ENCODE measurements around the gene CDH19. TPM values are rescaled to one million over a fixed set of nuclear protein-coding genes. Genes with fewer than 3 reads are reported as not detected.

CDH19 gene
- total RNA-seq, 4 donors from 2014 or later = 1.3 to 9.5 (median 6.8) TPM

GRCh38 chr18:66553824-66554223 lies 50.1 kb downstream of the CDH19 start:
- no peak for DNase-seq (ENCODE audit: low spot score in 2 of 2)
- intact Hi-C loops (cut with DNase I; ENCODE audit: low total_unique reads) = no loop called here
- no peak overlapping the region for H3K4me3 ChIP-seq (ENCODE audit: low read depth, poor library complexity, severe bottlenecking)
- 66 to 75% methylated on average over 1 of the region's 1 CpG for WGBS, 2 donors
- TF ChIP-seq POLR2A (IDR thresholded peaks at IDR 0.05) (no peak), CTCF (IDR thresholded peaks at IDR 0.05) (no peak)

GRCh38 chr18:66550366-66550765 lies 53.5 kb downstream of the CDH19 start:
- H3K4me3 ChIP-seq (ENCODE audit: low read depth, poor library complexity, severe bottlenecking) = no peak overlapping the region
- 86 to 89% methylated on average over 3 of the region's 3 CpGs for WGBS, 2 donors
- no peak for TF ChIP-seq CTCF (IDR thresholded peaks at IDR 0.05)
- no peak for TF ChIP-seq POLR2A (IDR thresholded peaks at IDR 0.05)
- intact Hi-C loops (cut with DNase I; ENCODE audit: low total_unique reads) = no loop called here
- DNase-seq (ENCODE audit: low spot score in 2 of 2) = no peak

GRCh38 chr18:66548747-66549146 lies 55.1 kb downstream of the CDH19 start:
- WGBS, 2 donors = 79 to 80% methylated on average over 3 of the region's 3 CpGs
- DNase-seq (ENCODE audit: low spot score in 2 of 2) = no peak
- TF ChIP-seq CTCF (IDR thresholded peaks at IDR 0.05) = no peak
- no peak for TF ChIP-seq POLR2A (IDR thresholded peaks at IDR 0.05)
- intact Hi-C loops (cut with DNase I; ENCODE audit: low total_unique reads) = no loop called here
- H3K4me3 ChIP-seq (ENCODE audit: low read depth, poor library complexity, severe bottlenecking) = no peak overlapping the region

DNA sequence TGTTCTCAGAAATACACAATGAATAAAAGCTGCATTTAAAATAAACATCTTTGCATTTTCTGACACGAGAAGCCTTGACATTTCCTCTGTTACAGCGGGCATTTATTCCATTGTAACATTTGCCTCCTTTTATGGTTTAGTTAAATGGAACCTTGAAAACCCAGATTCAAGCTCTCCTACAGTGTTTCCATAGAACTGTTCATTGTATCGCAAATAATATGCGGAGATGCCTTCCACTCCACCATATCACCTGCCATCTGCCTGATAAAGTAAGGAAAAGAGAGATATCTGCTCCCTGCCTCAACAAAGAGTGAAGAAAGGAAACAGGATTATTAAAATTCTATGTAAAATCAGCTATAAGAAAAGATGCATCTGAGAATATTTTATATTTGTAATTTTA lies 69.8 kb downstream of the CDH19 start:
- intact Hi-C loops (cut with DNase I; ENCODE audit: low total_unique reads) = no loop called here
- no peak overlapping the region for H3K4me3 ChIP-seq (ENCODE audit: low read depth, poor library complexity, severe bottlenecking)
- no peak for TF ChIP-seq CTCF (IDR thresholded peaks at IDR 0.05)
- no peak for TF ChIP-seq POLR2A (IDR thresholded peaks at IDR 0.05)
- no peak for DNase-seq (ENCODE audit: low spot score in 2 of 2)
- WGBS, 2 donors = 74 to 76% methylated on average over 4 of the region's 4 CpGs

GRCh38 chr18:66533693-66534092 lies 70.2 kb downstream of the CDH19 start:
- intact Hi-C loops (cut with DNase I; ENCODE audit: low total_unique reads) = no loop called here
- no peak for TF ChIP-seq POLR2A (IDR thresholded peaks at IDR 0.05)
- no peak for TF ChIP-seq CTCF (IDR thresholded peaks at IDR 0.05)
- DNase-seq (ENCODE audit: low spot score in 2 of 2) = no peak
- H3K4me3 ChIP-seq (ENCODE audit: low read depth, poor library complexity, severe bottlenecking) = no peak overlapping the region
- WGBS, 2 donors = 21 to 23% methylated on average over 1 of the region's 1 CpG

DNA sequence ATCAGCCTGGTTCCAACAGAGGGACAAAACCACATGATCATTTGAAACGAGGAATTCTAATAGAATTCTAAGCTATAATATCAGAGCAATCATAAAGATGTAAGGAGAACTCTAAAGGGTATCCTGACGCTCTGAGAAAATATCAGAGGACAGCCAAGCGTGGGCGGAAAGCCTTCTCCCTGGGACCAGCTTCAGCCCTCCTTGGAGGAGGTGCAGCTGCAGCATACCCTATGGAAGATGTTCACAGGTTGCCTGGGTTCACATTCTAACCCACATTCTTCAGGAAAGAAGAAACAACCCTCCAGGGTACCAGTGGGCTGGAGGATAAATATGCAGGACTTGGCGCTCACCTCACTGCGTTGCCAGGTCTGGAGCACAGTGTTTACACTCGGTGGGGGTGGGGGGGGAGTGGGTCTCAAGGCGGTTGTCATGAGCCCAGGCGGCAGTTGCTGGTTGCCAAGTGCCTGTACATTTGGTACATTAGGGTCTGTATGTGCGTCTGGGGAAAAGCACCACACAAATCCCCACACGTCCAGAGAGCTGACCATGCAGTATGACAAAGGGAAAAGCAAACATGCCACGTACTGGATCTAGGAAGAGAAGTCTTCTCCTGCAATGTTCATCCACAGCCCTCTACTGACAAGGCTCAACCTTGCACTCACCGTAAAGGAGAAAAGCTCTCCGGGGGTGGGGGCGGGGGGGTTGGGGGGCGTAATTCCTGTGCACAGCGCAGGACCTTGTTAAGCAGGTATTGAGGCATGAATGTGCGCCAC lies 80.5 kb downstream of the CDH19 start:
- WGBS, 2 donors = 78 to 87% methylated on average over 18 of the region's 18 CpGs
- TF ChIP-seq POLR2A (IDR thresholded peaks at IDR 0.05) (no peak), CTCF (IDR thresholded peaks at IDR 0.05) (no peak)
- intact Hi-C loops (cut with DNase I; ENCODE audit: low total_unique reads) = no loop called here
- DNase-seq (ENCODE audit: low spot score in 2 of 2) = no peak
- no peak overlapping the region for H3K4me3 ChIP-seq (ENCODE audit: low read depth, poor library complexity, severe bottlenecking)

Data from lower leg skin (tissue), 4 donors.